ENCODE measurements around the gene TELO2.

TELO2 gene

GRCh38 chr16:1500465-1501150 is 7.4 kb downstream of the TELO2 start:
- DNase-seq = no peak

GRCh38 chr16:1501630-1502029 is 8.5 kb downstream of the TELO2 start:
- DNase-seq = no peak

- DNase-seq = no peak
Observed at GRCh38 chr16:1502092-1503004, 9.2 kb downstream of the TELO2 start.

- DNase-seq = no peak
Observed at GRCh38 chr16:1503110-1503955, 10.2 kb downstream of the TELO2 start.

- no peak for DNase-seq
Observed at GRCh38 chr16:1505073-1505844, 12.1 kb downstream of the TELO2 start.

- DNase-seq = no peak
Observed at GRCh38 chr16:1505912-1506311, 12.8 kb downstream of the TELO2 start.

GRCh38 chr16:1506494-1507213 is 13.5 kb downstream of the TELO2 start:
- DNase-seq = no peak

- no peak for DNase-seq
Observed at GRCh38 chr16:1508494-1509187, 15.5 kb downstream of the TELO2 start.

GRCh38 chr16:1509307-1510221 is 16.4 kb downstream of the TELO2 start:
- no peak for DNase-seq

GRCh38 chr16:1510272-1510671 is 17.1 kb downstream of the TELO2 start:
- no peak for DNase-seq

- no peak for DNase-seq
Observed at GRCh38 chr16:1510941-1511351, 17.8 kb downstream of the TELO2 start.

- no peak for DNase-seq
Observed at GRCh38 chr16:1511662-1512569, 18.8 kb downstream of the TELO2 start.

- no peak for DNase-seq
Observed at GRCh38 chr16:1512774-1513173, 19.6 kb downstream of the TELO2 start.

GRCh38 chr16:1514507-1514906 is 21.3 kb downstream of the TELO2 start:
- DNase-seq = no peak

GRCh38 chr16:1518626-1519135 is 25.5 kb downstream of the TELO2 start:
- DNase-seq = no peak

GRCh38 chr16:1519831-1520230 is 26.7 kb downstream of the TELO2 start:
- no peak for DNase-seq

GRCh38 chr16:1520461-1520860 is 27.3 kb downstream of the TELO2 start:
- DNase-seq = no peak

- no peak for DNase-seq
Observed at GRCh38 chr16:1523581-1524245, 30.6 kb downstream of the TELO2 start.

All from hematopoietic multipotent progenitor cell treated with erythropoietin and hydrocortisone succinate and interleukin-3 and kit ligand, for 4 days (in vitro differentiated cells).